Heart left ventricle (tissue), 13 donors: ENCODE data around the gene TRPM2.

Source experiments
- POLR2A ChIP-seq, 2 donors: fragments of 450-650 bp; IDR thresholded peaks; one replicate each; pipeline ENCODE4 v1.6.1; 2017; ENCODE audit warnings: antibody characterized with exemption in 2 of 2, mild to moderate bottlenecking in 2 of 2, moderate library complexity in 2 of 2
- TF ChIP-seq, protein P1 (sequence below), 12 donors: fragments of 200-600 bp; sonication (generic) in 4 of 12; IDR thresholded peaks; one replicate each; pipeline versions ENCODE4 v1.5.0 to v1.8.0; 2018 to 2022; ENCODE audit warnings: antibody characterized with exemption in 12 of 12, mild to moderate bottlenecking in 5 of 12
- donor health status: ischemic (EF 13 %, LVEDD 7.1; RV severe dilation, severe dysfunction).
- donor health status: DM: no; HTN: yes; CAD: no.
- donor health status: DM: no; HTN: no; CAD: no.
- donor health status: ischemic (EF 25% LVEDD 6.9; RV normal size, moderate dysfunction).
- donor health status: ischemic (EF 25% LVEDD 5.7; RV mildly dilated, moderate dysfunction).
- donor health status: ischemic (EF 35%, LVEDD 5.7; RV mildly dilated, moderate dysfunction).
- donor health status: nonischemic (EF 11% LVEDD 7.7; RV severe dilation, severe dysfunction).
- donor health status: DM: yes; HTN: yes; CAD: no.
- donor health status: PGD.
- donor health status: ischemic (EF 29% LVEDD 5.4; RV normal size, mild dysfunction).
- donor health status: nonischemic (EF 23%, LVEDD 6.1; RV moderate dilation, normal function).

DNA sequence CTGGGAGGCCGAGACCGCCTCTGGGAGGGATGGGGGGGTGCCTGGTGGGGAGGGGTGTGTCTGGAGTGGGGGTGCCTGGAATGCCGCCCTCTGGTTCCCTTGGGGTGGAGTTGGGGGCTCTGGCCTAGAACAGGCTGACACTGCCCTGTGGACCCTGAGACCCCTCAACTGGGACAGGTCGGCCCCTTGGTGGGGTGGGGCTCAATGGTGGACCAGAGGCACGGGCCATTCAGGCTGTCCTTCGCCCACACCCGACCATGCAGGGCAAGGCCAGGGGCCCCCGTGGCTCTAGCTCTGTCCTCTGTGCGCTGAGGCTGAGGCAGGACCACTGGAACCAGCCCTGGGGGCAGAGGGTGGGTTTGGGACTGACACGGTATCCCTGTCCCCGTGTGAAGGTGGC, 38.9 kb upstream of the TRPM2 start:
- TF ChIP-seq, protein P1, sequence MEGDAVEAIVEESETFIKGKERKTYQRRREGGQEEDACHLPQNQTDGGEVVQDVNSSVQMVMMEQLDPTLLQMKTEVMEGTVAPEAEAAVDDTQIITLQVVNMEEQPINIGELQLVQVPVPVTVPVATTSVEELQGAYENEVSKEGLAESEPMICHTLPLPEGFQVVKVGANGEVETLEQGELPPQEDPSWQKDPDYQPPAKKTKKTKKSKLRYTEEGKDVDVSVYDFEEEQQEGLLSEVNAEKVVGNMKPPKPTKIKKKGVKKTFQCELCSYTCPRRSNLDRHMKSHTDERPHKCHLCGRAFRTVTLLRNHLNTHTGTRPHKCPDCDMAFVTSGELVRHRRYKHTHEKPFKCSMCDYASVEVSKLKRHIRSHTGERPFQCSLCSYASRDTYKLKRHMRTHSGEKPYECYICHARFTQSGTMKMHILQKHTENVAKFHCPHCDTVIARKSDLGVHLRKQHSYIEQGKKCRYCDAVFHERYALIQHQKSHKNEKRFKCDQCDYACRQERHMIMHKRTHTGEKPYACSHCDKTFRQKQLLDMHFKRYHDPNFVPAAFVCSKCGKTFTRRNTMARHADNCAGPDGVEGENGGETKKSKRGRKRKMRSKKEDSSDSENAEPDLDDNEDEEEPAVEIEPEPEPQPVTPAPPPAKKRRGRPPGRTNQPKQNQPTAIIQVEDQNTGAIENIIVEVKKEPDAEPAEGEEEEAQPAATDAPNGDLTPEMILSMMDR (IDR thresholded peaks at IDR 0.05) = no peak
- no peak for TF ChIP-seq POLR2A (IDR thresholded peaks at IDR 0.05)
